Suppressor macrophage (primary cell): Measurements from ENCODE around the gene PWWP3B.
"Not testable (repeated sequence)": the region's sequence is repeated elsewhere in the genome, so short reads cannot be mapped to it uniquely, and the experiment has no call there.

ENCODE experiments used
- DNase-seq, 4 experiments: peaks; one replicate each; pipeline ENCODE4 v3.0.0-alpha.2; 2020 to 2022
- total RNA-seq, 17 experiments: gene quantifications; one replicate each; lab custom pipeline; 2026; ENCODE audit warnings: mixed read lengths in 6 of 17, inconsistent platforms in 3 of 17; lab: John Stamatoyannopoulos, UW

PWWP3B gene
- 0 to 0.66 (median 0) reads per million in 17 experiments for total RNA-seq

GRCh38 chrX:106168107-106168506, at the start of gene PWWP3B:
TSS of gene PWWP3B (plus strand) at chrX:106168305. CDS start at chrX:106205433, 37,128 bp downstream.
- peak in 1 of 4 experiments; percentile 2 for DNase-seq

DNA sequence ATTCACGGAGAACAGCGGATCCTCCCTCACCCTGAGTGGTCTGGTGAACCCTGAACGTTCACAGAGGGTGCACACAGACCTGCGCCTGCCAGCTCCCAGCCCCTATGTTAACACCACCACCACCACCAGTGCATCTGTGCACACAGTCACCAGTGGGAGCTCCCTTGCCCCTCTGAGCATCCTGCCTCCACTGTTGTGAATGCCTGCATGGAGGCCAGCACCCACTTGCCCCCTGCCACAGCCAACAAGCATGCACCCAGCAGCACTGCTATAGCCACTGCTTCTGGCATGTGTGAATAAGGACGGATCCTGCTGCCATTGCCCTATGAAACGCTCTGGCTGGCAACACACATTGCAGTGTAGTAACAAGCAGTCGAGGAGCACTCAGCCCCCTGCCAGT, 29.1 kb upstream of the PWWP3B start:
- DNase-seq: no peak

- DNase-seq: no peak
These were observed 23.1 kb upstream of the PWWP3B start for GRCh38 chrX:106144755-106145639.

DNA sequence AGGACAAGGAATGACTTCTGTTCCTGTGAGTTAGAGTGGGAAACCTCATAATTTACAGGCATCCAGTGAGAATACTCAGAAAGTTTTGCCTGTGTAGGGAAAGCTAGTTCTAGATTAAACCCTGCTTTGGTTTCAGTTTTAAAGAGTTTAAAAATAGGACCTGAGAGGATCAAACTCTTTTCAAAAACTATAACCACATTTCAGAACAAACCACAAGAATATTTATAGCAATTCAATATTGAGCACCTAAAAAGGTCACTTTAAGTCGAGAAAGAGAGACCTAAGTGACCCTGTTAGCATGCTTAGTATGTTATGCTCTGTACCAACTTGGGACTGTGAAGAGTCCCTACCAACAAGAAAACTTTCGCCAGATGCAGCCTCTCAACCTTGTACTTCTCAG, 17.4 kb upstream of the PWWP3B start:
- no peak for DNase-seq

DNA sequence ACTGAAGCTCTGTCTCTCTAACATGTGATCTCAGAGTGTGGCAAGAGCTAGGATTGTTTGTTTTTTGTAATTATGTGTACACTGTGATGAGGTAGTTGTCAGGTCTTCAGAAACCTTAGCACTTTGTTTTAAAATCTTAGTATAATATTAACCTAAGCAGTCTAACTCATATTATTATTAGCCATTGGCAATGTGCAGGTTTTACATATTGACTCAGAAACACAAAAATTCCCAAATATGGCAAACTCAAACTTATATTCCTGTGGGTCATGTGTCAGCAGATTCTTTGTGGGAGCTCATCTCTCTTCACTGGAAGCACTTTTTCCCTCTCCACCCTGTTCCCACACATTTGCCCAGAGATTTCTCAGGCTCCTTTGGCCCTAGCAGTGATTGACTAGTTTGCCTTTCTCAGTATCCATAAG, 8.2 kb upstream of the PWWP3B start:
- DNase-seq: no peak

DNA sequence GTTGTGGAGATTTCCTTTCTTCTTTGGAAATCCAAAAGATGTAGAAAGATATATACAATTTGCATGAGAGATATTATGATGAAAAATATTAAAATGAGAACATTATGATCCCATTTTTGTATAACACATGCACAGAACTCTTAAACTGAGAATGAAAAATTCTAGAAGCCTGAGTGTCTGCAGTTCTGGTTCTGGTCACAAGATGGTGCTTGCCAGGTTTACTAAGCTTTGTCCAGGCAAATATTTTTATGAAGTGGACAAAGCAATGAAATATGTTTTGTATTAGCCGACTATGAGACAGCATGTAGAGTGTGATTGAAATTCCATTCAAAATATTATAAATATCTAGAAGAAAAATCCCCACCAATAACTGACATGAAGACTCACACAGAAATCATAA, 2.2 kb downstream of the PWWP3B start:
- DNase-seq: peak in 1 of 4 experiments; percentile 0

DNA sequence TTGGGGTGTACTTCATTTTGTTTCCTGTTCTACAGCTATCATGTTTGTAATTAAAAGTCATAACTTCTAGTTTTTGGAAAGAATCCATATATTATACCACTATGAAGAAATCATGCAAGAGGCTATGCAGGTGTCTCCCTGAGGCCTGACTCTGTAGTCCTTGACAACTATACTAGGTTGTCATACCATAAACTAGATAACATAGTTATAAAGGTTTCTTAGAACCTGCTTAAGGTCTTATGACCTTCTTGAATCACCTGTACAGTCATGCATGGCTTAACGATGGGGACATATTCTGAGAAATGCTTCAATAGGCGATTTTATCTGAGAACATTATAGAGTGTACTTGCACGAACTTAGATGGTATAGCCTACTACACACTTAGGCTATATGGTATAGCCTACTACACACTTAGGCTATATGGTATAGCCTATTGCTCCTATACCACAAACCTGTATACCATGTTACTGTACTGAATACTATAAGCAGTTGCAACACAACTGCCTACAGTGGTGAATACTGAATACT, 3.3 kb downstream of the PWWP3B start:
- DNase-seq: no peak

GRCh38 chrX:106177106-106177981, 9.2 kb downstream of the PWWP3B start:
- DNase-seq: no peak

GRCh38 chrX:106177982-106178321, 9.8 kb downstream of the PWWP3B start:
- no peak for DNase-seq

GRCh38 chrX:106178826-106179225, 10.7 kb downstream of the PWWP3B start:
- DNase-seq: no peak

GRCh38 chrX:106183685-106184084, 15.6 kb downstream of the PWWP3B start:
- DNase-seq: not testable (repeated sequence)

- DNase-seq: no peak
These were observed 33.5 kb downstream of the PWWP3B start for GRCh38 chrX:106201502-106202178.

GRCh38 chrX:106203315-106203714, 35.2 kb downstream of the PWWP3B start:
- no peak for DNase-seq

DNA sequence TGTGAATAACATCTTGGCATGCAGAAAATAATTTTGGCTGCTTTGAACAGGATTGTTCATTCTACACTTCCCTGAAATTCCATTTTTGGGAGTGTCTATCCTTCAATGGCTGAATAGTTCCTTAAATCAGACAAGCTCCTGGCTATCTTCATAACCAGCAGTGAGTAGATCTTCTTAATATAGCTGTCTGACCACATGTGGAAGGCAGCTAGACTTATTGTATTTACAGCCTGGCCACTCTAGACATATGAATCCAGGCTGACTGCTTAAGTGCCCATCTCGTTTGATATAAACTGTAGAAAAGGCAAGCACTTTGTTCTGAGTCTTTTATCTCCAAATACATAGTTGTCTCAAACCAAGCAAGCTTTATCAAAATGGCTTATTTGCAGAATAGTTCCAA, 40.0 kb downstream of the PWWP3B start:
- DNase-seq: no peak
